ENCODE data around the gene GALNT14.

Gene GALNT14

GRCh38 chr2:31008561-31009114 is 129.6 kb downstream of the GALNT14 start:
- TF ChIP-seq CTCF (conservative IDR thresholded peaks at IDR 0.05; ENCODE audit: low read length) (no peak), EZH2phosphoT487 (IDR thresholded peaks at IDR 0.05; ENCODE audit: borderline replicate concordance) (no peak)
- Histone ChIP-seq H3K9me3 (ENCODE audit: insufficient read depth, low read depth, low read length) (no peaks in the 10 kb centered on the region), H3K9ac (ENCODE audit: low read depth, low read length, poor library complexity, severe bottlenecking) (no peak overlapping the region), H3F3A (ENCODE audit: low read depth) (no peaks in the 10 kb centered on the region), H3K4me2 (ENCODE audit: low read depth, low read length, poor library complexity, severe bottlenecking) (no peak overlapping the region), H3K4me3 (ENCODE audit: low read length, poor library complexity, severe bottlenecking) (no peak overlapping the region), H3K79me2 (ENCODE audit: insufficient read depth, low read length) (no peaks in the 10 kb centered on the region), H3K9me2 (replicated peaks; ENCODE audit: low read depth, low read length) (no peaks in the 10 kb centered on the region), H3K4me1 (ENCODE audit: insufficient read depth, low read length, poor library complexity, severe bottlenecking) (no peaks in the 10 kb centered on the region), H3K36me3 (ENCODE audit: insufficient read depth, low read length) (no peaks in the 10 kb centered on the region), H3K27me3 (ENCODE audit: insufficient read depth, low read length, poor library complexity, severe bottlenecking) (no peaks in the 10 kb centered on the region), H2AFZ (ENCODE audit: low read length) (no peak overlapping the region), H4K20me1 (ENCODE audit: insufficient read depth, low read length, poor library complexity, severe bottlenecking) (no peaks in the 10 kb centered on the region)

GRCh38 chr2:31004257-31004656 is 134.0 kb downstream of the GALNT14 start:
- H3K27me3 ChIP-seq (ENCODE audit: insufficient read depth, low read length, poor library complexity, severe bottlenecking): no peaks in the 10 kb centered on the region
- no peaks in the 10 kb centered on the region for H4K20me1 ChIP-seq (ENCODE audit: insufficient read depth, low read length, poor library complexity, severe bottlenecking)
- no peak overlapping the region for H3K4me2 ChIP-seq (ENCODE audit: low read depth, low read length, poor library complexity, severe bottlenecking)
- H3K36me3 ChIP-seq (ENCODE audit: insufficient read depth, low read length): no peaks in the 10 kb centered on the region
- H2AFZ ChIP-seq (ENCODE audit: low read length): no peak overlapping the region
- no peaks in the 10 kb centered on the region for H3K79me2 ChIP-seq (ENCODE audit: insufficient read depth, low read length)
- H3K4me1 ChIP-seq (ENCODE audit: insufficient read depth, low read length, poor library complexity, severe bottlenecking): no peaks in the 10 kb centered on the region
- H3F3A ChIP-seq (ENCODE audit: low read depth): no peaks in the 10 kb centered on the region
- no peak for TF ChIP-seq EZH2phosphoT487 (IDR thresholded peaks at IDR 0.05; ENCODE audit: borderline replicate concordance)
- no peak for TF ChIP-seq CTCF (conservative IDR thresholded peaks at IDR 0.05; ENCODE audit: low read length)
- no peaks in the 10 kb centered on the region for H3K9me3 ChIP-seq (ENCODE audit: insufficient read depth, low read depth, low read length)
- H3K9ac ChIP-seq (ENCODE audit: low read depth, low read length, poor library complexity, severe bottlenecking): no peak overlapping the region
- H3K9me2 ChIP-seq (replicated peaks; ENCODE audit: low read depth, low read length): no peaks in the 10 kb centered on the region
- no peak overlapping the region for H3K4me3 ChIP-seq (ENCODE audit: low read length, poor library complexity, severe bottlenecking)

- Histone ChIP-seq H3K9me3 (ENCODE audit: insufficient read depth, low read depth, low read length) (no peaks in the 10 kb centered on the region), H2AFZ (ENCODE audit: low read length) (no peak overlapping the region), H3K79me2 (ENCODE audit: insufficient read depth, low read length) (no peaks in the 10 kb centered on the region), H3F3A (ENCODE audit: low read depth) (no peaks in the 10 kb centered on the region), H3K4me3 (ENCODE audit: low read length, poor library complexity, severe bottlenecking) (no peak overlapping the region), H3K9me2 (replicated peaks; ENCODE audit: low read depth, low read length) (no peaks in the 10 kb centered on the region), H3K36me3 (ENCODE audit: insufficient read depth, low read length) (no peaks in the 10 kb centered on the region), H3K9ac (ENCODE audit: low read depth, low read length, poor library complexity, severe bottlenecking) (no peak overlapping the region), H3K27me3 (ENCODE audit: insufficient read depth, low read length, poor library complexity, severe bottlenecking) (no peaks in the 10 kb centered on the region), H3K4me2 (ENCODE audit: low read depth, low read length, poor library complexity, severe bottlenecking) (no peak overlapping the region), H4K20me1 (ENCODE audit: insufficient read depth, low read length, poor library complexity, severe bottlenecking) (no peaks in the 10 kb centered on the region), H3K4me1 (ENCODE audit: insufficient read depth, low read length, poor library complexity, severe bottlenecking) (no peaks in the 10 kb centered on the region)
- no peak for TF ChIP-seq EZH2phosphoT487 (IDR thresholded peaks at IDR 0.05; ENCODE audit: borderline replicate concordance)
Measured at GRCh38 chr2:31003749-31004148, 134.5 kb downstream of the GALNT14 start.

- Histone ChIP-seq H3K27me3 (ENCODE audit: insufficient read depth, low read length, poor library complexity, severe bottlenecking) (no peaks in the 10 kb centered on the region), H3K4me1 (ENCODE audit: insufficient read depth, low read length, poor library complexity, severe bottlenecking) (no peaks in the 10 kb centered on the region), H3K9me3 (ENCODE audit: insufficient read depth, low read depth, low read length) (no peaks in the 10 kb centered on the region), H3K4me2 (ENCODE audit: low read depth, low read length, poor library complexity, severe bottlenecking) (no peak overlapping the region), H3K9ac (ENCODE audit: low read depth, low read length, poor library complexity, severe bottlenecking) (no peak overlapping the region), H3K9me2 (replicated peaks; ENCODE audit: low read depth, low read length) (no peaks in the 10 kb centered on the region), H3K36me3 (ENCODE audit: insufficient read depth, low read length) (no peaks in the 10 kb centered on the region), H2AFZ (ENCODE audit: low read length) (no peak overlapping the region), H4K20me1 (ENCODE audit: insufficient read depth, low read length, poor library complexity, severe bottlenecking) (no peaks in the 10 kb centered on the region), H3F3A (ENCODE audit: low read depth) (no peaks in the 10 kb centered on the region), H3K79me2 (ENCODE audit: insufficient read depth, low read length) (no peaks in the 10 kb centered on the region), H3K4me3 (ENCODE audit: low read length, poor library complexity, severe bottlenecking) (no peak overlapping the region)
- TF ChIP-seq CTCF (conservative IDR thresholded peaks at IDR 0.05; ENCODE audit: low read length) (no peak), EZH2phosphoT487 (IDR thresholded peaks at IDR 0.05; ENCODE audit: borderline replicate concordance) (no peak)
Measured at GRCh38 chr2:31002537-31003150, 135.6 kb downstream of the GALNT14 start.
